Measurements from ENCODE around the gene ATXN10.

Gene ATXN10

GRCh38 chr22:45859231-45860161 lies 187.9 kb downstream of the ATXN10 start:
- Histone ChIP-seq H3K79me2 (ENCODE audit: insufficient read depth, low read length) (no peaks in the 10 kb centered on the region), H3K4me3 (ENCODE audit: low read depth, low read length, poor library complexity, severe bottlenecking) (no peak overlapping the region), H4K20me1 (ENCODE audit: insufficient read depth, low read length) (no peaks in the 10 kb centered on the region), H3K9ac (ENCODE audit: low read length) (no peak overlapping the region), H2AFZ (ENCODE audit: low read length) (no peak overlapping the region), H3K36me3 (ENCODE audit: insufficient read depth, low read length) (peaks cover 20% of the 10 kb centered on the region), H3K4me1 (ENCODE audit: insufficient read depth, low read length, severe bottlenecking) (peaks cover 10% of the 10 kb centered on the region), H3K9me2 (ENCODE audit: low read depth, low read length) (no peaks in the 10 kb centered on the region), H3K27ac (ENCODE audit: low read depth, low read length, poor library complexity, severe bottlenecking) (no peak overlapping the region), H3K27me3 (ENCODE audit: insufficient read depth, low read length) (no peaks in the 10 kb centered on the region), H3K4me2 (ENCODE audit: low read length) (no peak overlapping the region), H3K9me3 (ENCODE audit: low read length) (no peaks in the 10 kb centered on the region), H3F3A (ENCODE audit: insufficient read depth, low read length) (no peaks in the 10 kb centered on the region)
- no peak for TF ChIP-seq EZH2 (IDR thresholded peaks at IDR 0.05; ENCODE audit: borderline replicate concordance, low read length)
- no peak for TF ChIP-seq CTCF (IDR thresholded peaks at IDR 0.05; ENCODE audit: low read length)

- H3K9me2 ChIP-seq (ENCODE audit: low read depth, low read length) = no peaks in the 10 kb centered on the region
- no peak overlapping the region for H3K4me3 ChIP-seq (ENCODE audit: low read depth, low read length, poor library complexity, severe bottlenecking)
- H3F3A ChIP-seq (ENCODE audit: insufficient read depth, low read length) = no peaks in the 10 kb centered on the region
- H3K9ac ChIP-seq (ENCODE audit: low read length) = no peak overlapping the region
- no peak overlapping the region for H3K4me2 ChIP-seq (ENCODE audit: low read length)
- TF ChIP-seq EZH2 (IDR thresholded peaks at IDR 0.05; ENCODE audit: borderline replicate concordance, low read length) (no peak), CTCF (IDR thresholded peaks at IDR 0.05; ENCODE audit: low read length) (no peak)
- H3K36me3 ChIP-seq (ENCODE audit: insufficient read depth, low read length) = peaks cover 13% of the 10 kb centered on the region
- no peak overlapping the region for H3K27ac ChIP-seq (ENCODE audit: low read depth, low read length, poor library complexity, severe bottlenecking)
- H3K9me3 ChIP-seq (ENCODE audit: low read length) = no peaks in the 10 kb centered on the region
- H4K20me1 ChIP-seq (ENCODE audit: insufficient read depth, low read length) = no peaks in the 10 kb centered on the region
- no peak overlapping the region for H2AFZ ChIP-seq (ENCODE audit: low read length)
- H3K79me2 ChIP-seq (ENCODE audit: insufficient read depth, low read length) = no peaks in the 10 kb centered on the region
- no peaks in the 10 kb centered on the region for H3K27me3 ChIP-seq (ENCODE audit: insufficient read depth, low read length)
- H3K4me1 ChIP-seq (ENCODE audit: insufficient read depth, low read length, severe bottlenecking) = peaks cover 11% of the 10 kb centered on the region
Observed at GRCh38 chr22:45860201-45860600, 188.6 kb downstream of the ATXN10 start.

- Histone ChIP-seq H3K9me3 (ENCODE audit: low read length) (no peaks in the 10 kb centered on the region), H3K4me1 (ENCODE audit: insufficient read depth, low read length, severe bottlenecking) (peaks cover 11% of the 10 kb centered on the region), H3K4me3 (ENCODE audit: low read depth, low read length, poor library complexity, severe bottlenecking) (no peak overlapping the region), H3K9ac (ENCODE audit: low read length) (no peak overlapping the region), H3K27me3 (ENCODE audit: insufficient read depth, low read length) (no peaks in the 10 kb centered on the region), H3K36me3 (ENCODE audit: insufficient read depth, low read length) (peaks cover 2% of the 10 kb centered on the region), H2AFZ (ENCODE audit: low read length) (no peak overlapping the region), H3K4me2 (ENCODE audit: low read length) (no peak overlapping the region), H4K20me1 (ENCODE audit: insufficient read depth, low read length) (no peaks in the 10 kb centered on the region), H3K27ac (ENCODE audit: low read depth, low read length, poor library complexity, severe bottlenecking) (no peak overlapping the region), H3K79me2 (ENCODE audit: insufficient read depth, low read length) (no peaks in the 10 kb centered on the region), H3K9me2 (ENCODE audit: low read depth, low read length) (no peaks in the 10 kb centered on the region), H3F3A (ENCODE audit: insufficient read depth, low read length) (no peaks in the 10 kb centered on the region)
- no peak for TF ChIP-seq CTCF (IDR thresholded peaks at IDR 0.05; ENCODE audit: low read length)
- no peak for TF ChIP-seq EZH2 (IDR thresholded peaks at IDR 0.05; ENCODE audit: borderline replicate concordance, low read length)
Observed at GRCh38 chr22:45861259-45861658, 189.6 kb downstream of the ATXN10 start.

All from OCI-LY1 (cell line).